Measurements from ENCODE around the gene ANKRD45.
"Not testable (repeated sequence)": the region's sequence is repeated elsewhere in the genome, so short reads cannot be mapped to it uniquely, and the experiment has no call there.

The ANKRD45 gene

GRCh38 chr1:173572201-173572873 lies 97.3 kb downstream of the ANKRD45 start:
- no peak for DNase-seq (ENCODE audit: low read depth in 3 of 3)

- peak in 1 of 3 experiments; percentile 1 for DNase-seq (ENCODE audit: low read depth in 3 of 3)
Observed at GRCh38 chr1:173570370-173571007, 99.2 kb downstream of the ANKRD45 start.

GRCh38 chr1:173568483-173568882 lies 101.2 kb downstream of the ANKRD45 start:
- no peak for DNase-seq (ENCODE audit: low read depth in 3 of 3)

- not testable (repeated sequence) for DNase-seq (ENCODE audit: low read depth in 3 of 3)
Observed at GRCh38 chr1:173563846-173564245, 105.8 kb downstream of the ANKRD45 start.

- no peak for DNase-seq (ENCODE audit: low read depth in 3 of 3)
Observed at GRCh38 chr1:173562813-173563212, 106.8 kb downstream of the ANKRD45 start.

GRCh38 chr1:173561263-173561662 lies 108.4 kb downstream of the ANKRD45 start:
- no peak for DNase-seq (ENCODE audit: low read depth in 3 of 3)

- DNase-seq (ENCODE audit: low read depth in 3 of 3): no peak
Observed at GRCh38 chr1:173560285-173560880, 109.3 kb downstream of the ANKRD45 start.

Data from stimulated activated CD4-positive, alpha-beta T cell treated with anti-CD3 and anti-CD28 coated beads, TNF-alpha, amount 100 ng/mL, for 24 hours (primary cell).